OCI-LY3 (cell line): ENCODE results near the gene DROSHA.

Experiments used
- H2AFZ ChIP-seq: fragments of 200-600, 300-600 bp; shearing (Covaris generic); 2 replicates; pipeline ENCODE4 v1.6.0; 2014; ENCODE audit warnings: antibody characterized with exemption, low read depth, low read length
- H3K27ac ChIP-seq: fragments of 200-600, 300-600 bp; sonication (generic); 2 replicates; pipeline ENCODE4 v1.5.1; 2014; ENCODE audit warnings: mild to moderate bottlenecking, low read length, moderate library complexity, mixed read lengths
- H3K27me3 ChIP-seq: fragments of 200-600, 300-600 bp; sonication (generic); 2 replicates; pipeline ENCODE4 v1.6.1; 2014; ENCODE audit warnings: low read depth, low read length, mixed read lengths
- H3K36me3 ChIP-seq: fragments of 200-600, 300-600 bp; sonication (generic); replicated peaks from 2 replicates; pipeline ENCODE3; 2014; ENCODE audit warnings: low read depth, low read length, mixed read lengths
- H3K4me1 ChIP-seq: fragments of 300-600, 200-600 bp; sonication (generic); 2 replicates; pipeline ENCODE4 v1.6.1; 2014; ENCODE audit warnings: low read length, mixed read lengths
- H3K4me2 ChIP-seq: fragments of 200-600, 300-600 bp; sonication (generic); 2 replicates; pipeline ENCODE4 v1.6.1; 2014; ENCODE audit warnings: low read length, mixed read lengths
- H3K4me3 ChIP-seq: fragments of 300-600, 200-600 bp; sonication (generic); 2 replicates; pipeline ENCODE4 v1.5.1; 2014; ENCODE audit warnings: antibody characterized with exemption, mild to moderate bottlenecking, low read length, moderate library complexity
- H3K79me2 ChIP-seq: fragments of 300-600, 200-600 bp; shearing (Covaris generic); 2 replicates; pipeline ENCODE4 v1.6.1; 2014; ENCODE audit warnings: mild to moderate bottlenecking, low read length, mixed read lengths
- H3K9ac ChIP-seq: fragments of 300-600, 200-600 bp; shearing (Covaris generic); 2 replicates; pipeline ENCODE4 v1.6.0; 2014; ENCODE audit warnings: mild to moderate bottlenecking, low read length, moderate library complexity
- H3K9me3 ChIP-seq: fragments of 200-600, 300-600 bp; shearing (Covaris generic); 2 replicates; pipeline ENCODE4 v1.6.1; 2014; ENCODE audit warnings: low read length, mixed read lengths; ENCODE audit not compliant: insufficient read depth
- H4K20me1 ChIP-seq: fragments of 200-600, 300-600 bp; sonication (generic); 2 replicates; pipeline ENCODE4 v1.6.1; 2016; ENCODE audit warnings: low read length, mixed read lengths; ENCODE audit not compliant: insufficient read depth
- CTCF ChIP-seq: fragments of 200-600, 300-600 bp; sonication (generic); IDR thresholded peaks from 2 replicates; pipeline ENCODE4 v1.5.1; 2014; ENCODE audit warnings: antibody characterized with exemption, low read length, low read depth
- EZH2phosphoT487 ChIP-seq: fragments of 200-600 bp; shearing (Covaris generic); IDR thresholded peaks from 2 replicates; pipeline ENCODE4 v1.6.1; 2018; ENCODE audit warnings: antibody characterized with exemption, mixed run types, low read depth

Gene DROSHA

GRCh38 chr5:31463351-31463750, 68.5 kb downstream of the DROSHA start:
- peaks cover 70% of the 10 kb centered on the region for H3K36me3 ChIP-seq
- H3K27ac ChIP-seq = no peak overlapping the region
- no peaks in the 10 kb centered on the region for H4K20me1 ChIP-seq
- no peak overlapping the region for H2AFZ ChIP-seq
- H3K79me2 ChIP-seq = no peaks in the 10 kb centered on the region
- no peak overlapping the region for H3K4me3 ChIP-seq
- no peak overlapping the region for H3K9ac ChIP-seq
- H3K27me3 ChIP-seq = no peaks in the 10 kb centered on the region
- TF ChIP-seq CTCF (no peak), EZH2phosphoT487 (no peak)
- H3K4me1 ChIP-seq = peaks cover 16% of the 10 kb centered on the region
- peaks cover 11% of the 10 kb centered on the region for H3K9me3 ChIP-seq
- H3K4me2 ChIP-seq = no peak overlapping the region

DNA sequence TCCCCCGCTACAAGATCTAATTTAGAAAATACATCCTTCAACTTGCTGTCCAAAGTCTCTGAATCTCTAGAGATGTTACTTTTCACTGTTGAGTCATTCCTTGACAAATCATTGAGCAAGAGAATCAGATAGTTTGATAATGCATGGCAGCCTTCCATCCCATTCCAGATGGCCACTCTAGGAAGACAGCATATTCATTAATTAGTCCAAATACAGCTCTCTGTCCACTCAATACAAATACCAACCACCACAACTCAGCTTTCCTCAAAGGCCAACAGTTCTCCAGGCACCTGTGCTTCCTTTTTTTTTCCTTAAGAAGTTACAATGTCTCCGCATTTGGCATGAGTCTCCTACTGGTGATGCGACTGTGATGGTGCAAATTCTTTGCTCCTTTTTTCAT, 72.3 kb downstream of the DROSHA start:
- Histone ChIP-seq H3K9me3 (peaks cover 11% of the 10 kb centered on the region), H3K4me1 (peaks cover 16% of the 10 kb centered on the region), H3K36me3 (peaks cover 65% of the 10 kb centered on the region), H3K27ac (peak overlapping the region; percentile 79), H3K4me3 (0 out of 2 replicates have a peak overlapping the region, but pooled peaks have one; percentile 7), H3K4me2 (peak overlapping the region; percentile 58), H2AFZ (no peak overlapping the region), H3K79me2 (no peaks in the 10 kb centered on the region), H3K9ac (no peak overlapping the region), H3K27me3 (no peaks in the 10 kb centered on the region), H4K20me1 (no peaks in the 10 kb centered on the region)
- TF ChIP-seq EZH2phosphoT487 (no peak), CTCF (no peak)

DNA sequence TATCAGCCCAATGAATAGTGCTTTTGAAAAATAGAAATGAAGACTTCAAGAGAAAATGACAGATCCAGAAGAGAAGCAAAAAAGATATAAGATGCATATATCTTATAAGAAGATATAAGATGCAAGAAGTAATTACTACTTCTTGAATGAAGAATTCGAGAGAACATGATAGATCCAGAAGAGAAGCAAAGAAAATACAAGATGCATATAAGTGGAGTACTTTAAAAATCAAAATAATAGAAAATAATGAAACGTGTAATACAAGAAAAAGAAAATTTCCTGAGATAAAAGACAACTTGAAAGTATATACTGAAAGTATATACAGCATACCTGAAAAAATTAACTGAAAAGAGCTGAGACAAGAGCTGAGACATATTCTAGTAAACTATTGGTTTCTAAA, 76.7 kb downstream of the DROSHA start:
- Histone ChIP-seq H3K79me2 (no peaks in the 10 kb centered on the region), H3K36me3 (peaks cover 27% of the 10 kb centered on the region), H3K4me1 (peaks cover 11% of the 10 kb centered on the region), H3K4me2 (no peak overlapping the region), H4K20me1 (no peaks in the 10 kb centered on the region), H2AFZ (no peak overlapping the region), H3K27ac (no peak overlapping the region), H3K9me3 (no peaks in the 10 kb centered on the region), H3K4me3 (no peak overlapping the region), H3K9ac (no peak overlapping the region), H3K27me3 (no peaks in the 10 kb centered on the region)
- TF ChIP-seq CTCF (no peak), EZH2phosphoT487 (no peak)

DNA sequence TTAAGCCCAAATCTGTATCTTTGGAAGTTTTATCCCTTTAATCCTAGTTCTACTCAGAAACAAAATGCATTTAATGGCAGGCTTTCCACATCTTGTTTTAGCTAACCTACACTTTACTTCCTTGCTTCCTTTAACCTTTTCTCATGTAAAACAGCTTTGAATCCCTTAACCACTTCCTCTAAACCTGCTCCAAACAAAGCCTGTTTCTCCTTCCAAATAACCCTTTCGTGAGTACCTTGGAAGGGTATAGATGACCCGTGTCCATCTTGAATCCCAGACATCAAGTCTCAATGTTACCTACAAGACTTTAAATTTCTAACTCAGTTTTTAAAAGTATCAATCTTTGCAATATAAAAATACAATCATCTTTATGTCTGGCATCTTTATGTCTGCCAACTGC, 78.4 kb downstream of the DROSHA start:
- no peak overlapping the region for H3K4me3 ChIP-seq
- no peak overlapping the region for H3K27ac ChIP-seq

More for the DNA sequence above, 78.4 kb downstream of the DROSHA start:
- Histone ChIP-seq H3K9ac (no peak overlapping the region), H2AFZ (no peak overlapping the region), H3K4me2 (no peak overlapping the region), H4K20me1 (no peaks in the 10 kb centered on the region), H3K36me3 (peaks cover 16% of the 10 kb centered on the region), H3K79me2 (no peaks in the 10 kb centered on the region), H3K27me3 (no peaks in the 10 kb centered on the region), H3K9me3 (no peaks in the 10 kb centered on the region), H3K4me1 (no peaks in the 10 kb centered on the region)
- TF ChIP-seq CTCF = no peak
